Activated CD4-positive, alpha-beta T cell treated with anti-CD3 and anti-CD28 coated beads for 24 hours (primary cell): Measurements from ENCODE around the gene HDLBP.

Experiments used
- DNase-seq, 2 donors: peaks; one replicate each; pipeline ENCODE4 v3.0.0-alpha.2; 2020; ENCODE audit warnings: low read depth in 2 of 2

The HDLBP gene

DNA sequence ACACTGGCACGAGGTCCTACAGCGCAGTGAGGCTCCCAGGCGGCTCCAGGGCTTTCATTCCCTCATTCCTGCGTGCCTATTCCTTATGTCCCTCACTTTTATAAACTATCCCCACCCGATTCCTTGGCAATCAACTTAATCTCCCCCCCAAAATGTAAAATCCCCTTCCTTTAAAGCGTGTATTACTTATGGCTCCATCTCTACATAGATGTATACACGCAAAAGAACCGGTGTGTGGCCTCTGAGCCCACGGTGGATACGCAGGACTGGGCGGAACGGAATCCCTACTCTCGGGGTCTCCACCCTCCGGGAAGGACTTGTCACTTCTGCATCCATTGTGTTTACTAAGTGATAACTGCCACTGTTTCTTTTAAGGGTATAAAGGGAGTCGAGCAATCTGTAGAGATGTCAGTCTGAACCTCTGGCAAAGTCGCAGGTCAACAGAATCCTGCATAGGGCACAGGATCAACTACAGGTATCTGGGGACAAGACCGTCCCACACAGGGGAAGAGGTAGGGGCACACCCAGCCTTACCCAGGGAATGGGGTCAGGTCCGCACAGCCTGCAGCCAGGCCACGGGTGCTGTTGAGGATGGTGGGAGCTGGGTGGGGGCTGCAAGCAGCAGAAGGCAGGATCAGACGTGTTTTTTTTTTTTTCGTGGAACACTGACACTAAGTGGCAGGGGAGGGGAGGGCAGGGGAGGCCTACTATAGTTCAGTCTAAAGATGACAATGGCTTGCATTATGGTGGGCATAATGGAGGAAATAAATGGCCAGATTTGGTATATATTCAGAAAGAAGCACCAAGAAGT, 42.1 kb downstream of the HDLBP start:
- no peak for DNase-seq

DNA sequence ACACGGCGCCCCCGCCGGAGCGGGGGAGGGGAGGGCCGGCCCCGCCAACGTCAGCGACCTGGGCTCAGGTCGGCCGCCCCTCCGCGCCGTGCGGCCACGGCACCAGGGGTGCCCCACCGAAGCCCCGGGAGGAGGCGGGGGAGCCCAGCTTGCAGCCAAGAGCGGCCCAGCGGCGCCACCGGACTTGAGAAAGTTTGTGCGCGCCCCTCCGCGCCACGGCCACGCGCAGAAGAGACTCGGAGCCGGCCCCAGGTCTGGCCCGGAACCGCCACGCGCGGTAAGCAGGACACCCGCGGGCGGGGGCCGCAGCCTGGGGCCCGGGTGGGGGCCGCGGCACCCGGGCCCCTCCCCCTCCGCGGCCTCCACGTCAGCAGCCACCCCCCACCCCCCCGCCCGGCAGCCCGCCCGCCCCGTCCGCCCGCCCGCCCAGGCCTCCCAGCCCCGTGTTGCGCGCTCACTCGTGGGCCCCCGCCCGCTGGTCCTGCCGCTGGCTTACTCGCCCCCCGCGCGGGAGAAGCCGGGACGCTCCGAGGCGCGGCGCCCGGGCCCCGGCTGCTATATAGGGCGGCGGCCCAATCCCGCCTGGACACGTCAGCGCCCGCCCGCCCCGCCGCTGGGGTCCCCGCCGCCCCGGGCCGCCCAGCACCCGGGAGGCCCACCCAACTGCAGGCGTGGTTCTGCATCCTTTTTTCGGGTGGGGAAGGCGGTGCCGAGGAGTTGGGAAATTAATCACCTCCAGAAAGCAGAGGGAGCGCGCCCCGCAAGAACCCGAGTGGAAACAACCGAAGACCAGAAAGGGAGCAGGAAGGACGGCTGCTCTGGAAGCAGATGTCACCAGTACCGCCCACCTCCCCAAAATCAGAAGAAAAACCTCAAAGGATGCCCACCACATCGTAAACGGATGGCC, 42.9 kb downstream of the HDLBP start:
- DNase-seq, result peak; percentile 29 to 39

DNA sequence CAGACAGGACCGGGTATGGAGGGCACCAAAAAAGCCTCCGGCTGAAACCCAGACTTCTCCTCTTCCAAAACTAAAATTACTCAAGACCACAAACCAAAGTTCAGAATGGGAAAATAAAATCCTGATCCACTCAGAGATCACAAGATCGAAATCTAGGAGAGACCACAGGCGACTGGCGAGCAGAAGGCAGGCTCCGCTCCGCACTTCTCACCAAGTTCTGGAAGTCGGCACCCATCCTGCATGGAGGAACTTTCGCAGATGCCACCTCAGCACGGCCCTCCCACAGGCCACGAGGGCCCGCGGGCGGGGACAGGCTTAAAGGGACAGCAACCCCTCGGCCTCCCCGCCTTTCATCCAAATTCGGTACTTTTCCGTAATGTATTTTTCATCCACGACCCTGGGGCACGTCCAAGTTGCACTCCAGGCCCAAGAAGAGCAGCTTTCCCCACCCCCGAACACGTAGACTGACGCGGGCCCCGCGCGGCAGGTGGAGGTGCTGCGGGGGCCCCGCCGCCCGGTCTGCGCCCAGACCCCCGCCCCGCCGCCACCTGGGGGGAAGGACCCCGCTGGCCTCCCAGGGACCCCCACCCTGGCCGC, 43.7 kb downstream of the HDLBP start:
- DNase-seq, result peak; percentile 36

DNA sequence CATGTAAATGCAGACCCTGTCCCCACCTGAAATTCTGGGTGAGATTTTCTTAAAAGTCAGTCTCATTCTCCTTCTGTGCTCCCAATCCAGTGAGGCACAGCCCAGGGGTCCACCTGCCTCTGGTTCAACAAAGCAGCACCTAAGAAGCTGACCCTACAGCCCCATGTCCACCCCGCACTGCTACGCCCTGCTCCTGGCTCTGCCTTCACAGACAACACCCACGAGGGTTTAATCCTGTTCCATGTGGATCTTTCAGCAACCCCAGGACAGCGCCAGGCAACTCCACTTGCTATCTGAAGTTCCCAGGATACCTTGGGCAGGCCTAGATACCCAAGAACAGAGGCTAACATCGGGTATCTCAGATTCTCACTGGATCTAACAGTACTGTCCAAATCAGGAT, 44.9 kb downstream of the HDLBP start:
- no peak for DNase-seq

DNA sequence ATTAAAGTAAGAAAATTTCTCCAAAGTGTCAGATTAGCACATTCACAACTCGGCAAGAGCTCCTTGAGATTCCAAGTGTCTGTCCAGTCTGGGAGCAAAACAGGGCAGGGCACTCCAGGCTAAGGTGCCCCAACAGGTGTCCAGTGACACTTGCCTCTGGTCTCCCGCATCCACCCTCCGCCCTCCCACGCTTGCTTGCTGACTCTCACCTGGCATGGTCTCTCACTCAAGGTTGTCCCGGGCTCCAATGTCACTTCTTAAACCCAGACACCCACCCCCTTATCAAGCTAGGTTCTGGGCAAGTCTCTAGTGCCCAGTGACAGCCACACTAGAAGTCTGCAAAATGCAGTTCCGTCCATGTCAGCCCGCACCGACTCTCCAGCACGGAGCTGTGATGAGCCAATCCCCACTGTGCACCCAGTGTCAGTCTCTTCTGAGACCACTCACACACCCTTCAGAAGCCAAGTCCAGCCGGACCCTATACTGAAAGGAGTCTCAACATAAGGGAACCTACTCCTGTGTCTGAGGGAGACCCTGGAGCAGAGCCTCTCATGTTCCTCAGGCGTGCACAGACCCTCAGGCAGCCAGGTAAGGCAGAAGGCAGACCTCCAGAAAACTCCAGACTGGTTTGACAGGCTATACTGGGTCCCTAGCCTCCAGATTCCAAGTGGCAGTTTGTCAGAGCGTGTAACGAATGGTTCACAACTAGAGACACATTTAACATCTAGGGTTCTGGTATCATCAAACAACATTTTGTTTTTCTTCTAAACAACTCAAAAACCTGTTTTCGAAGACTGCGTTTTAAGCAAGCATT, 45.6 kb downstream of the HDLBP start:
- DNase-seq, result no peak

DNA sequence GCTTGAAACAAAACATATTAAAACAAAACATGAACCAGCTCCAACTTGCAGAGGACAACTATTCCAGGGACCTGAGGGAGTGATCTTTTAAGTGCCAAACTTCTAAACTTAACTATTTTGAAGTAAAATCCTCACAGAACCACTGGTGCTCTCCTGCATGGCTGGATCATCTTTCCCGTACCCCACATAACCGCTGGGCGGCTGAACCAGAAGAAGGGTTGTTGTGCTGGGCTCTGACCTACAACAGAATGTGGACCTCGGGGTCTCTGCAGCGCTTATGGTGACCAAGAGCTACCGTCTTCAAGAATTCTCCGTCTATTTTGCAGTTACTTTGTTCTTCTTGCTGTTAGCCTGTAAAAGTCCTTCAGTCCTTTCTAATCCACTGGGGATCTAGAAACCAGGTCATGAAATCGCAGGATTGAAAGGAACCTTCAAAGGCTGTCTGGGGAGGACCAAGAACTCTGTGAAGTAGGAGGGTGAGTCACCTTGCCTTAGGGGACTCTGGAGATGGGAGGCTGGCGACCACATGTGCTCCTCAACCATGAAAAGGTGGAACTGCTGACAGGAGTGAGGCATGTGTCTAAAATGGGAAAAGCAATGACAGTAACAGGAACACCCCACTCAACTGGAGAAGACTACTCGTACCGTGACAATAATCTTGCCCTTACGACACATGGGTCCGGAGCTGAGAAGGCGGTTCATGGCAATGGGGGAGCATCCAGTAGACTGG, 46.6 kb downstream of the HDLBP start:
- DNase-seq, result no peak

DNA sequence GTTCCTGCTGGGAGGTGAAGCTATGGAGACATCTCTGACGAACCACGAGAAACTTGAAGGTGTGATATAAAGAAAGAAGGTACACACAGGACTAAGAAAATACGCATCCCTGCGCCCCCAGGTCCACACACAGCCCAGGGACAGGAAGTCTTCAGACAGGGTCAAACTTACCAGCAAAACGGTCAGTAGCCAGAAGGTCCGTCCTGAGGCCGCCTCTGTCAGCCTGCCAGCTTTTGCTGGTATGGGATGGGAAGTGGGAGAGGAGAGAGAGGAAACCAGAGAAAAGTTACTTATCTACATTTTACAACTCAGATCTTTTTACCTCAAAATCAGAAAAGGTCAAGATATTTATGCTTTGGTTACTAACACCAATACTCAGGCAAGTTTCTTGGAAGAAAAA, 47.2 kb downstream of the HDLBP start:
- no peak for DNase-seq

DNA sequence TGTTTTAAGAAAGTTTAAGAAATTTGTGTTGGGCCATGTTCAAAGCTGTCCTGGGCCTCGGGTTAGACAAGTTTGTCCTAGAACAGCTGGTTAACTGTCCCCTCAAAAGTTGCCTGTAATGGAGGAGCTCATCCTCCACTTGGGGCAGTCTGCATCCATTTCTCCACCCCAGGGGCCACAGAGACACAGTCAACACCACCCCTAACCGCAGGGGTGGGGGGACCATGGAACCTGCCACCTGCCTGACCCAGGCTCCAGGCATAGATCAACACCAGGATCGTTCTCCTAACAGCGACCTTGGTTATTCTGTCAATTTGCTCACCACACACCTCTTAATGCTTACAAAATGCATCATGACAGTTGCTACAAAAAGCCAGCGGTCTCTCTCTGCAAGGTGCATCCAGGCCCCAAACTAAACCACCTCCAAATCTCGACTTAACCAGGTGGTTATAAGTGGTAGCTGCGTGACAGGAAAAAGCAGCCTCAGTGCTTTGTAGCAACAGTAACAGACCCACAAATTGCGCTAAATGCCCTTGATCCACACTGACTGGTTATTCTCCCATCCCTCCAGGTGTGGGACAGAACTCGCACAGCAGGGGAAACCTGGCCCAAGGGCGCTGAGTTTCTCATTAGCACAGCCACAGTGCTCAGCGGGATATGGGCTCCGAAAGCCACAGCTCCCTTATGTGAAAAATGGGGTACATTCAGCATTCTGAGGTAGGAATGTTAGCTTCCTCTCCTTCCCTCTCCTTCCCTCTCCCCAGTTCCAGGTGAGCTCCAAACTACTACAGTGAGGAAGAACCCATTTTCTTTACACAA, 48.0 kb downstream of the HDLBP start:
- DNase-seq, result no peak

DNA sequence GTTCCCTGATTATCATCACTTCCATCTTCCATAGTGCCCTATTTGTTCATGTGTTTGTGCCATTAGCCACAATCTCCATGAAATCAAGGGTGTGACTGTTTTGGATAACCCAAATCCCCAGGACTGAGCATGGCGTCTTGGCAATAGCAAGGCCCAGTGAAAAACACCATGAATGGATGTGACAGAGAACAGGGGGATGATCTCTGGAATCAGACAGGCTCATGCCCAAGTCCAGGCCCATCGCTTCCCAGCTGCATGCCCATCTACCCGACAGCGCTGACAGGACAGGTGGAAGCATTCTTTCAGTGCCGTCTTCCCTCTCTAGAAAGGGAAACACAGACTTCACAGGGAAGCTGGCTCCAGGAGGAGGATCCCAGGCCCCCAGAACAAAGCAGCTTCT, 50.0 kb downstream of the HDLBP start:
- no peak for DNase-seq

DNA sequence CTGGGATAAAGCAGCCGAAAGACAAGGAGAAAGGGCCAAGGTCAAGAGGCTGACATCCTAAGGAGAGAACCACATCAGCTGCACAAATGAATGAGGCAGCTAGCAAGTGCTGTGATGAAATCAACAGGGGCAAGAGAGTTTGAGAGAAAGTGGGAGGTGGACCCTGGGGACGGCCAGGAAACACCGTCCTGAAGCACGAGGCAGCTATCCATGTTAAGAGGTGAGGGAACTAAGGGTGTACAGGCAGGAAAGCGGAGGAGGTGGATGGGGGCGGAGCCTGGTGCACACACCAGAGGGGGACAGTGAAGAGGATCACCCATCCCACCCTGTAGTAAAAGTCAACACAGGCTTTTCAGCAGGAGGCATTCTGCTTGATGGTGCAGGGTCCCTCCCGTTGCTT, 52.4 kb downstream of the HDLBP start:
- no peak for DNase-seq

DNA sequence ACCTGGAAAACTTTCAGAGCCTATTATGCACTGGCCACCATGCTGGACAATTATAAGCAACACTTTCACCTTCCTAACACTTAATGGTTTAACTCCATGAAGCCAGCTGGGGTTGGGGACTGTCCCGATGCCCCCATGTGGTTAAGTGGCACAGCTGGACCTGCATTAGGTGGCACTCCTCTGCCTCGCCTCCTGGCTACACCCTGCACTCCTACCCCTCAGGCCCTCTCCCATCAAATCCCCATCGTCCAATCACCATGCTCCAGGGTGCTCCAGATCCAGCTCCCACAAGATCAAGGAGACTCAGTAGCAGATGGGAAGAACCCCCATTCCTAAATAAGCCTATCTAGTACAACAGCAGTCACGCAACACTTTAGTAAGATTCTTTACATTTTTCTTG, 53.8 kb downstream of the HDLBP start:
- DNase-seq, result no peak

DNA sequence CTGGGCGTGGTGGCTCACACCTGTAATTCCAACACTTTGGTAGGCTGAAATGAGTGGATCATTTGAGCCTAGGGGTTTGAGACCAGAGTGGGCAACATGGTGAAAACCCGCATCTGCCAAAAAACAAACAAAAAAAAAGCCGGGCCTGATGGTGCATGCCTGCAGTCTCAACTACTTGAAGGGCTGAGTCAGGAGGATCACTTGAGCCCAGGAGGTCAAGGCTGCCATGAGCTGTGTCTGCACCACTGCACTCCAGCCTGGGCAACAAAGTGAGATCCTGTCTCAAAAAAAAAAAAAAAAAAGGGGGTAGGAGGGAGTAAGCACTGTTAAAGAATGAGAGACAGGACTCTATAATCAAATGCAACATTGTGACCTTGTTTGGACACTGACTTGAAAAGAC, 54.6 kb downstream of the HDLBP start:
- no peak for DNase-seq

DNA sequence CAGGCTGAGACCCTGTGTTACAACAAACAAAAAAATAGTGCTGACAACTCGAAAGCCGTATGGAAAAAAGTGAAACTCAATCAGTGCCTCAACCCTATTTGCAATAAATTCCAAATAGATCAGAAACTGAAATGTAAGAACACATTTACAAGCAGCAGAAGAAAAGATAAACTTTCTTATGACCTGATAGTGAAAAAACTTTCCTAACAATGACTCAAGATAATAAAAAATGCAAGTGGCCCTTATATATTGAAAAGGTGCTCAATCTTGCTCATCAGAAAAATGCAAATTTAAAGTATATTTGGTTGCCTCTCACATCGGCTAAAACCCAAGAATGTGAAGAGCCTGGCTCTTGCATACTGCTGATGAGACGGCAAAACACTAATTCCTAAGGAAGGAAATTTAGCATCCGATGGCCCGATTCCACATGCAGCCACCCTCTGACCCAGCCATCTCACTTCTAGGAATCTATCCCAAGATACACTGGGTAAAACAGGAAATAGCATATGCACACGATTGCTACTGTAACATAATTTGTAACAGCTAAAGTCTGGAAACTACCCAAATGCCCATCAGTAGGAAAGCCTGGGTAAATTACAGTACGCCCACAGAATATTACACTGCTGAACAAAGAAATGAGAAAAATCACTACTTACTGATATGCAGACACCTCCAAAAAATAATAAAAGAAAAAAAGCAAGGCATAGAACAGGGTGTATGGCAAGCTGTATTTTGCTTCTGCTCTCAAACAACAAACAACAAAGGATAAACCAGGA, 56.8 kb downstream of the HDLBP start:
- no peak for DNase-seq

DNA sequence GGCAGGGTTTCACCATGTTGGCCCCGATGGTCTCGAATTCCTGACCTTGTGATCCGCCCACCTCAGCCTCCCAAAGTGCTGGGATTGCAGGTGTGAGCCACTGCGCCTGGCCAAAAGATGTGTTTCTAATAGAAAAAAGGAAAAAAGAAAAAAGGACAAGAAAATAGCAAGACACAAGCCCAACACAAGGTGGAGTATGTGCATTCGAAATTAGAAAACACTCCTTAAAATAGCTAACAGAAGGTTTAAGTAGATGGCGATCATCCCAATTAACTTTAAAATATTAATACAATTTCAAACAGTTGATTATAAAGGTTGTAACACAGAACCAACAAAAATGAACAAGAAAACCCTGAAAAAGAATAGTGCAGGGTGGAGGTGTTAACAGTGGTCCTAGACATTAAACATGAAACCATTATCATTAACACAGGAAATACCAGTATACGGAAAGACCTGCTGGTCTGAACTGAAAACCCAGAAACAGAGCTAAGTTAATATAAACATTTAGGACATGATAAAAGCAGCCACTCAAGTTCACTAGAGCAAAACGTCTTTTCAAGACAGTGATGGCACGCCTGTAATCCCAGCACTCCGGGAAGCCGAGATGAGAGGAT, 57.9 kb downstream of the HDLBP start:
- DNase-seq, result no peak

DNA sequence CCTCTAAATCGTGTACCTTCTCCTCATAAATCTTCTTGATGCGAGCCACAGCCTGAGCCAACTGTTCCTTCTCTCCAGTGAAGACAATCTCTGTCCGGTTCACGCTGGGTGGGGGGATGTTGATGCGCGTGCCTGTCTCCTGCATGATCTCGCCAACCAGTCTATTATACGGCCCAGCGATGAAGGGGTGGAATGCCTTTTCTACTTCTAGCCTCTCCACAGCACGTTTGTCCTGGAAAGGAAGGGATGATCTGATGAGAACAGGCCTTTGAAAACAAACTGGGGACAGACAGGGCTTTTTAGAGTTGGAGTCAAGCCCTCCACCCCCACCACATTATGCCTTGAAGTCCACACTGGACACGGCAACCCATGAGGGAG, 59.3 kb downstream of the HDLBP start:
- no peak for DNase-seq

DNA sequence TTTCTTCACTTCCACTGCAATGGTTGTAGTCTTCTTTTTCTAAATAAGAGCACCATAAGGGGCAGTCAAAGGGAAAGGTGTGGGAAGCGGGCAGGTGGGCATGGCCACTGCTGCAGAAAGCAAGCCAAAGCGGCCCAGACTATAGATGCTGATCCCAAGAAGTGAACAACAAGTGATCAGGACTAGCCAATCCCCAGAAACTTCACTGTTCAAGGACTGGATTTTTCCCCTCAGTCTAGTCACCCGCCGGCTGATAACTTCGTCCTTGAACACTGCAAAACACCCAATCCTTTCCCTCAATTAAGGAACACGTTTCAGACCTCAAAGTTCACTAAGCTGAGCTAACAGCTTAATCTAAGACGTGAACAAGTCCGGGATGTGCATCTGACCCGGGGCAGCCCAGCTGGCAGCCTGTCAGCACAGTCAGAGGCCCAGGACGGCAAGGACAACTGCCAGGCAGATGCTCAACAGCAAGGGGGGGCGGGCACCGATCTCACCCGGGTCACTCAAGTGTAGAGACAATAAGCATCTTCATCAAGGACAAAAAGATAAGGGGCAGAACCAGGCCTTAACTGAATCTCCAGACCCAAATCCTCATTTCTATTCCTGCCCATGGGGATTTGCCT, 59.8 kb downstream of the HDLBP start:
- DNase-seq, result no peak

DNA sequence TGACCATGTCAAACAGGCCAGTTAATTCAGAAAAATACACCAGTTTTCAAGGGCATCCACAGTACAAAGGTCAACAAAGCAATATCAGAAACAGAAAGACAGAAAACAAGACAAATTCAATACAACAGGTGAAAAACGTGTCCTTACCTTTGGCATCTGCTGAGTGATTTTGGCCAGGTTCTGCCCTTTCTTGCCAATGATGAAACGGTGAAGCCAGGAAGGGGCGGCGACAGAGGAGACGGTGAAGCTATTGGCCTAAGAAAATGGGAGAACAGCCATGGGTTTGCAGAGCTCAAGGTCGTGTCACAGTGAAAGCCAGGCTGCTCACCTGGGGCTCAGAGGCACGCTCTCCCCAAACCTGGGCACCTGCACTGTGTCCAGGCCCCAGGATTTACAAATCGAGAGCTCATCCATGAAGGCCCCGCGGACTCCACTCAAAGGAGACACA, 60.5 kb downstream of the HDLBP start:
- DNase-seq, result no peak

DNA sequence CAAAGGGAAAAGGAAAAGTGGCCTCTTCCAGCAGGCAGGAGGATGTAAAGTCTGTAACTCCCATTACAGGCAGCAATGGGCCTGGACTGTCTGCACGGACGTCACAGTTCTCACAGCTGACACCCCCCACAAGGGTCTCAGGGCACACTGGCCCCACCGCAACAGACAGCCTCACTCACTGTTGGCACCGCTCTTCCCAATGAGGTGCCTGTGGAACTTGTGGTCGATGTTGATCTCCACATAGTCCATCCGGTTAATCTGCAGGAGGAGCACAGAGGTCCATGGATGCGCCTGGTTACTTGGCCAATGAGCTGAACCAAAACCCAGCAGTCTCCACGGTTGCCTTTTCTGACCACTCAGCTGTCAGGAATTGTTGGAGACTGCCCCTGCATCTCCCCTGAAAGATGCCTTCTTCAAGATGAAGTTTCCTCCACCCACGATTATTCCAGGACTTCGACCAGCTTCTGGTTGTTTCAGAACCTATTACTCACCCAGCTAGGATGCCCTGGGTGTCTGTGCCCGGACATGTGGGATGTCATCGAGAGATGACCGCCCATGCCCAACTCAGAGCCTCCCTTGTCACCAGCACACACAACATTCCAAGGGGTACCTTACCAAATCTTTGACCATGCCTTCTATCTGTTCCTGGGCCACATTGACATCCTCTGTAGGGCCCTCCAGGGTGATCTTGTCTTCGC, 62.5 kb downstream of the HDLBP start:
- DNase-seq, result no peak
